Endothelial cell of umbilical vein (primary cell): ENCODE results near the gene NMB. TPM values are rescaled to one million over a fixed set of nuclear protein-coding genes. Genes with fewer than 3 reads are reported as not detected.

Experiments
- BruUV-seq: library from RNA; stranded (reverse); fragments of 400-500 nt; replicated peaks from 2 replicates; lab custom pipeline; 2021; lab: Mats Ljungman, UMichigan
- CTCF ChIA-PET: fragments of 300-600, 350-600 bp; sonication (Branson Sonifier 250); formaldehyde crosslinking; loops from one replicate; lab custom pipeline; 2021; ENCODE audit warnings: antibody characterized with exemption, inconsistent platforms; lab: Charles Lee
- POLR2A ChIA-PET: fragments of 300-600, 350-600 bp; sonication (Branson Sonifier 250); formaldehyde crosslinking; loops from one replicate; lab custom pipeline; 2021; ENCODE audit warnings: antibody characterized with exemption, inconsistent platforms; lab: Charles Lee
- DNase-seq: peaks from one replicate; pipeline ENCODE4 v3.0.0-alpha.2; 2011; ENCODE audit warnings: low read depth, low spot score
- FAIRE-seq: peaks from 2 replicates; lab custom pipeline; 2011; peaks lifted over from hg19 to GRCh38; lab: Jason Lieb, UNC
- H2AFZ ChIP-seq: 2 replicates; pipeline ENCODE4 v1.6.0; 2012; ENCODE audit warnings: low read depth, low read length, control low read depth, inconsistent platforms
- H3K27ac ChIP-seq: 2 replicates; pipeline ENCODE4 v1.5.1; 2011; ENCODE audit warnings: low read depth, mild to moderate bottlenecking, control low read depth, low read length, moderate library complexity; ENCODE audit not compliant: insufficient read depth
- H3K27me3 ChIP-seq, 2 experiments: 2 replicates each; pipeline versions ENCODE4 v1.6.0 to v1.6.1; 2011; ENCODE audit warnings: low read length in 2 of 2, mixed read lengths in 1 of 2; ENCODE audit not compliant: control insufficient read depth in 2 of 2, insufficient read depth in 2 of 2
- H3K36me3 ChIP-seq, 2 experiments: 2 replicates in 1 of 2; 3 replicates in 1 of 2; pipeline ENCODE4 v1.5.1; 2011; ENCODE audit warnings: low read length in 2 of 2, mild to moderate bottlenecking in 1 of 2, moderate library complexity in 1 of 2; ENCODE audit not compliant: control insufficient read depth in 2 of 2, insufficient read depth in 2 of 2; ENCODE audit errors: extremely low read depth in 1 of 2
- H3K4me1 ChIP-seq: 3 replicates; pipeline ENCODE4 v1.5.1; 2011; ENCODE audit warnings: mild to moderate bottlenecking, low read length; ENCODE audit not compliant: control insufficient read depth, insufficient read depth; ENCODE audit errors: extremely low read depth
- H3K4me2 ChIP-seq: 2 replicates; pipeline ENCODE4 v1.6.1; 2011; ENCODE audit warnings: low read length, control low read depth, mixed read lengths; ENCODE audit not compliant: insufficient read depth
- H3K4me3 ChIP-seq, 3 experiments: fragments of 200-600 bp in 1 of 3; sonication (generic), shearing (Covaris generic) in 1 of 3; replicated peaks in 1 of 3; 2 replicates each; pipeline ENCODE4 v1.5.1; 2011 to 2016; ENCODE audit warnings: control low read depth in 3 of 3, low read length in 3 of 3, mild to moderate bottlenecking in 2 of 3, inconsistent platforms in 1 of 3, low read depth in 1 of 3, moderate library complexity in 1 of 3; ENCODE audit not compliant: insufficient read depth in 1 of 3
- H3K79me2 ChIP-seq: 2 replicates; pipeline ENCODE4 v1.6.0; 2012; ENCODE audit warnings: low read length, inconsistent platforms; ENCODE audit not compliant: control insufficient read depth, insufficient read depth
- H3K9ac ChIP-seq: replicated peaks from 2 replicates; pipeline ENCODE3; 2011; ENCODE audit warnings: low read length, control low read depth; ENCODE audit not compliant: insufficient read depth; ENCODE audit errors: extremely low read depth
- H3K9me1 ChIP-seq: replicated peaks from 3 replicates; pipeline ENCODE4 v1.6.0; 2011; ENCODE audit warnings: mild to moderate bottlenecking, low read length; ENCODE audit not compliant: control insufficient read depth, insufficient read depth; ENCODE audit errors: extremely low read depth
- H3K9me3 ChIP-seq: replicated peaks from 2 replicates; pipeline ENCODE4 v1.5.1; 2012; ENCODE audit warnings: low read length, inconsistent platforms; ENCODE audit not compliant: control insufficient read depth, insufficient read depth
- H4K20me1 ChIP-seq: replicated peaks from 2 replicates; pipeline ENCODE3; 2011; ENCODE audit warnings: mild to moderate bottlenecking, low read length; ENCODE audit not compliant: control insufficient read depth, insufficient read depth; ENCODE audit errors: extremely low read depth
- CTCF ChIP-seq, 2 donors: IDR thresholded peaks; 1 replicate in 1 of 2; 2 replicates in 1 of 2; pipeline ENCODE4 v1.5.1; 2011; ENCODE audit warnings: low read length in 2 of 2, mild to moderate bottlenecking in 2 of 2, moderate library complexity in 2 of 2, control low read depth in 1 of 2, inconsistent platforms in 1 of 2, low read depth in 1 of 2; ENCODE audit not compliant: insufficient read depth in 1 of 2; ENCODE audit errors: extremely low read depth in 1 of 2
- FOS ChIP-seq: IDR thresholded peaks from 2 replicates; pipeline ENCODE4 v1.6.1; 2011; ENCODE audit warnings: mild to moderate bottlenecking, low read length, moderate library complexity, borderline replicate concordance; ENCODE audit not compliant: insufficient read depth
- GATA2 ChIP-seq: IDR thresholded peaks from 2 replicates; pipeline ENCODE4 v1.7.0; 2011; ENCODE audit warnings: low read depth, mild to moderate bottlenecking, moderate library complexity, mixed read lengths, low read length; ENCODE audit not compliant: insufficient read length, insufficient read depth
- JUN ChIP-seq: IDR thresholded peaks from 2 replicates; pipeline ENCODE4 v1.6.1; 2011; ENCODE audit warnings: borderline replicate concordance, low read depth; ENCODE audit not compliant: insufficient read length, insufficient read depth
- MAX ChIP-seq: IDR thresholded peaks from 2 replicates; pipeline ENCODE4 v1.6.1; 2011; ENCODE audit not compliant: insufficient read depth, insufficient read length
- POLR2AphosphoS5 ChIP-seq: IDR thresholded peaks from 2 replicates; pipeline ENCODE4 v1.6.1; 2012; ENCODE audit warnings: low read depth, mild to moderate bottlenecking, control low read depth, low read length, moderate library complexity; ENCODE audit not compliant: insufficient read depth
- dilution Hi-C: fragments of 300-500 bp; cut with MboI; formaldehyde crosslinking; loops from one replicate; pipeline ENCODE4 v1.15.0; 2019; ENCODE audit warnings: low sequenced_read_pairs; ENCODE audit not compliant: extremely low pct_ligation_motif_present
- intact Hi-C: fragments of 100-400 bp; cut with micrococcal nuclease; formaldehyde crosslinking; loops from one replicate; pipeline ENCODE4 v1.10.0; 2022
- polyA plus RNA-seq, 4 experiments: library from polyadenylated mRNA; depleted of rRNA in 3 of 4; stranded (reverse) in 3 of 4; unstranded in 1 of 4; fragments of >200 nt; gene quantifications; 2 replicates each; pipeline versions ENCODE4 v1.2.1 to v1.2.3, GENCODE V29; 2011 to 2012; ENCODE audit warnings: missing spikeins in 1 of 4
- total RNA-seq: library from RNA; stranded (reverse); gene quantifications from 2 replicates; pipeline ENCODE4 v1.2.3, GENCODE V29; 2021

Gene NMB
- total and polyA plus RNA-seq, 2 donors (not counting 3 experiments of a cell fraction or from before 2014, with no cell fraction given): 7.8 to 9.8 TPM

GRCh38 chr15:84685304-84685703, 27.3 kb upstream of the NMB start:
- POLR2A ChIA-PET: no interaction called here
- no peak for DNase-seq
- BruUV-seq: no TSS peak

More at GRCh38 chr15:84685304-84685703, 27.3 kb upstream of the NMB start:
- CTCF ChIA-PET: interaction anchor here (0.7 to 1.1 kb wide), 3 partner anchors 11 to 40 kb away, joined by 4 to 5 read pairs (median 4); no protein-coding TSS in a partner anchor
- H3K27me3 ChIP-seq: no peaks in the 10 kb centered on the region
- H3K9me1 ChIP-seq: no peaks in the 10 kb centered on the region
- peaks cover 6% of the 10 kb centered on the region for H3K4me1 ChIP-seq
- H3K4me3 ChIP-seq: no peak overlapping the region
- peaks cover 4 to 6% of the 10 kb centered on the region in 2 experiments for H3K36me3 ChIP-seq
- TF ChIP-seq MAX: no peak
- TF ChIP-seq POLR2AphosphoS5: no peak
- no peak for TF ChIP-seq FOS
- no peak for TF ChIP-seq GATA2
- TF ChIP-seq CTCF (IDR thresholded peaks at IDR 0.05; ENCODE audit: extremely low read depth in 1 of 2, insufficient read depth in 1 of 2, low read depth in 1 of 2, low read length in 2 of 2): no peak
- no peak for TF ChIP-seq JUN
- H2AFZ ChIP-seq: no peak overlapping the region
- no peak for FAIRE-seq
- no peaks in the 10 kb centered on the region for H3K9me3 ChIP-seq
- dilution Hi-C loops: no loop called here
- no peak overlapping the region for H3K4me2 ChIP-seq
- no peaks in the 10 kb centered on the region for H4K20me1 ChIP-seq
- intact Hi-C loops: no loop called here
- no peak overlapping the region for H3K27ac ChIP-seq
- no peak overlapping the region for H3K9ac ChIP-seq
- H3K79me2 ChIP-seq: peaks cover 5% of the 10 kb centered on the region
